VCaP (cell line): ENCODE results near the gene GCN1.

Experiments
- H3K27ac ChIP-seq: fragments of 450-650 bp; 2 replicates; pipeline ENCODE4 v1.5.1; 2017
- CTCF ChIP-seq: fragments of 450-650 bp; conservative IDR thresholded peaks from 2 replicates; pipeline ENCODE4 v1.5.1; 2017; ENCODE audit warnings: mild to moderate bottlenecking, moderate library complexity

Gene GCN1

GRCh38 chr12:120091371-120092090 is 103.0 kb downstream of the GCN1 start:
- no peak overlapping the region for H3K27ac ChIP-seq
- TF ChIP-seq CTCF, result no peak

- TF ChIP-seq CTCF, result no peak
These were observed 103.8 kb downstream of the GCN1 start for GRCh38 chr12:120090626-120091295.

GRCh38 chr12:120090206-120090605 is 104.3 kb downstream of the GCN1 start:
- no peak for TF ChIP-seq CTCF

More at GRCh38 chr12:120090626-120091295, 103.8 kb downstream of the GCN1 start:
- H3K27ac ChIP-seq, result no peak overlapping the region

GRCh38 chr12:120089796-120090195 is 104.7 kb downstream of the GCN1 start:
- no peak for TF ChIP-seq CTCF
- no peak overlapping the region for H3K27ac ChIP-seq

More at GRCh38 chr12:120090206-120090605, 104.3 kb downstream of the GCN1 start:
- no peak overlapping the region for H3K27ac ChIP-seq

- peak overlapping the region; percentile 88; the same call in 1 of the 2 replicates for H3K27ac ChIP-seq
- TF ChIP-seq CTCF, result no peak
These were observed 105.4 kb downstream of the GCN1 start for GRCh38 chr12:120089105-120089504.

GRCh38 chr12:120086801-120087621 is 107.5 kb downstream of the GCN1 start:
- peak overlapping the region; percentile 88 for H3K27ac ChIP-seq
- TF ChIP-seq CTCF, result peak; percentile 99
